Vagina (tissue), 2 donors: Measurements from ENCODE around the gene SERINC5.
"Not testable (repeated sequence)": the region's sequence is repeated elsewhere in the genome, so short reads cannot be mapped to it uniquely, and the experiment has no call there.

Experiments used
- CTCF ChIP-seq, 3 experiments: fragments of 450-650 bp in 2 of 3; fragments of 200-600 bp in 1 of 3; sonication (generic) in 1 of 3; IDR thresholded peaks; one replicate each; pipeline ENCODE4 v1.5.1; 2017 to 2019; ENCODE audit warnings: antibody characterized with exemption in 3 of 3, mild to moderate bottlenecking in 2 of 3, moderate library complexity in 2 of 3
- POLR2A ChIP-seq, 2 donors: fragments of 450-650 bp; IDR thresholded peaks; one replicate each; pipeline ENCODE4 v1.6.1; 2017; ENCODE audit warnings: antibody characterized with exemption in 2 of 2, mild to moderate bottlenecking in 2 of 2, moderate library complexity in 2 of 2

- not testable (repeated sequence) for TF ChIP-seq CTCF, POLR2A (IDR thresholded peaks at IDR 0.05)
Measured at GRCh38 chr5:80111376-80111990, 144.4 kb downstream of the SERINC5 start.
